ENCODE measurements around the gene DHRS4. TPM values are rescaled to one million over a fixed set of nuclear protein-coding genes. Genes with fewer than 3 reads are reported as not detected.
A peak's percentile ranks its signal among the peaks of the same experiment; 100 is the strongest.
"Not testable (repeated sequence)": the region's sequence is repeated elsewhere in the genome, so short reads cannot be mapped to it uniquely, and the experiment has no call there.

The DHRS4 gene
- total RNA-seq, 2 donors from 2014 or later, result 12.3 to 19.0 TPM

DNA sequence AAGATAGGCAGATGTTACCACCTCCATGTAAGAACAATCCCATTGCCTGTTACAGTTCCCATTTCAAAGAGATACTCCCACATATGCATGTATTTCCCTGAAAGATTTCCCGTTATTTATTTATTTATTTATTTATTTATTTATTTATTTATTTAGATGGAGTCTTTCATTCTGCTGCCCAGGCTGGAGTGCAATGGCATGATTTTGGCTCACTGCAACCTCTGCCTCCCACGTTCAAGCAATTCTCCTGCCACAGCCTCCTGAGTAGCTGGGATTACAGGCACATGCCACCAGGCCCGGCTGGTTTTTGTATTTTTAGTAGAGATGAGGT lies 2.5 kb upstream of the DHRS4 start:
- not testable (repeated sequence) for H3K9me3 Mint-ChIP-seq; H3K27me3 Mint-ChIP-seq; H3K4me3 Mint-ChIP-seq; H3K27ac Mint-ChIP-seq; H3K36me3 Mint-ChIP-seq; ATAC-seq; DNase-seq (ENCODE audit: low spot score)
- peaks cover 17 to 24% of the 10 kb centered on the region in 2 donors for H3K4me1 Mint-ChIP-seq (ENCODE audit: low read depth in 2 of 2)

DNA sequence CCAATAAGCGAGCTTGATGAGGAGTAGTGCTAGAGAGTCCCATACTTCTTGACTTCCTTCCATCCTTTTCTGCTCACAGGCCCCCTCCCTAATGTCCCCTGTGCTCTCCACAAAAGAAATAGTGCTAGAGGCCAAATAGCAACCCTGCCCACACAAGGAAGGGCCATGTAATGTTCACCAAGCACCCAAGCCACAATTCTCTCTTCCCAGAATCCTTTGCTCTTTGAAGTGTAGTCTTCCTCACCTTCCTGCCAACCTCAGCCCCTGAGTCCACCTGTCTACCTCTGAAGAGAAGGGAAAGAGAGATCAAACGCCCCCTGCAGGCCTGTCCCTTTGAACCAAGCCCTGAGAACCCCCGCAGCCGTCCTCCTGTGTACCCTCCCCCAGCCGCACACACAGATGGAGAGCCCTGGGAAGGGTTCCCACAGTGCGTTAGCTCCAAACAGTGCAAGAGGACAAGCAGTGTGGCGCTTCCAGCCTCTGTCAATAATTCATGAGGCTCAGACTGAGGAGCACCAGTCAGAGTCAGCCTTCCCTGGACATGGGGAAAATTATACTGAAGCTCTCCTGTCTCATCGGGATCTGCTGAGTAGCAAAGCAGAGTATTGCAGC lies 1.9 kb upstream of the DHRS4 start:
- no peaks in the 10 kb centered on the region for H3K36me3 Mint-ChIP-seq
- H3K27ac Mint-ChIP-seq, result no peak overlapping the region
- H3K4me1 Mint-ChIP-seq (ENCODE audit: low read depth in 2 of 2), result peaks cover 17 to 24% of the 10 kb centered on the region in 2 donors
- H3K9me3 Mint-ChIP-seq, result no peaks in the 10 kb centered on the region
- no peak overlapping the region for H3K4me3 Mint-ChIP-seq
- no peak for ATAC-seq
- no peaks in the 10 kb centered on the region for H3K27me3 Mint-ChIP-seq
- DNase-seq (ENCODE audit: low spot score), result no peak

DNA sequence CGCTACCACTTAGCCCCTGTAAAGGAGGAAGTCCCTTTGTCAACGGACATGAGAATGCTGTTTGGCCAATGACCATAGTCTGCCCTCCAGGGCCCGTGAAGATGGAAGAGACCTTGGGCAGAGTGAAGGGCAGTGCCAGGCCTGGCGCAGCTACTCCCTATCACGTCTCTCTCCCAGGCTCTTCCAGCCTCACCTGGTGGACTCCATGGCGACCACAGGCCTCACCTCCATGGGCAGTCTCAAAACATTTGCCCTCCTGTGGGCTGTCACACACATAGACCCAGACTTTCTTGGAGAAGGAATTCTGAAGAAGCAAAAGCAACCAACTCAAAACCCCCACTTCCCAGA lies 480 bp upstream of the DHRS4 start:
- H3K9me3 Mint-ChIP-seq; ATAC-seq; H3K36me3 Mint-ChIP-seq; H3K27me3 Mint-ChIP-seq; DNase-seq (ENCODE audit: low spot score): not testable (repeated sequence)
- peak overlapping the region; percentile 91 for H3K4me3 Mint-ChIP-seq
- peaks cover 13 to 24% of the 10 kb centered on the region in 2 donors for H3K4me1 Mint-ChIP-seq (ENCODE audit: low read depth in 2 of 2)
- peak overlapping the region; percentile 63 to 97 for H3K27ac Mint-ChIP-seq

DNA sequence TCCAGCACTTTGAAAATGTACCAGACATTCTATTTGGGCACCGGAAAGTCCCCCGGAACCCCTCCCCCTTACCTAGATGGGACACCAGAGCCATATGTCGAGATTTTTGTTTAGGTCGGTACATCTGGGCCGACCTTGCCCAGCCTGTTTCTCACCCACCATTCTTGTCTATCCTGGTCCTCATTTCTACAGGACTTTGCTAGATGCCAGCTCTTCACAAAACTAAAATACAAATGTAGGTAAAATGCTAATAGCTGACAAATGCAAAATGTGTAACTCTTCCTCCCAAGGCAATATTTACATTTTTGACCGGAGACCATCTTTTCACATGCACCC lies 677 bp downstream of the DHRS4 start:
- not testable (repeated sequence) for DNase-seq (ENCODE audit: low spot score); H3K9me3 Mint-ChIP-seq; H3K27me3 Mint-ChIP-seq; H3K36me3 Mint-ChIP-seq
- ATAC-seq, result peak in 1 of 2 donors; percentile 3
- Mint-ChIP-seq H3K4me3 (peak overlapping the region; percentile 91), H3K27ac (peak overlapping the region; percentile 63 to 97), H3K4me1 (ENCODE audit: low read depth in 2 of 2) (peaks cover 13 to 24% of the 10 kb centered on the region in 2 donors)

DNA sequence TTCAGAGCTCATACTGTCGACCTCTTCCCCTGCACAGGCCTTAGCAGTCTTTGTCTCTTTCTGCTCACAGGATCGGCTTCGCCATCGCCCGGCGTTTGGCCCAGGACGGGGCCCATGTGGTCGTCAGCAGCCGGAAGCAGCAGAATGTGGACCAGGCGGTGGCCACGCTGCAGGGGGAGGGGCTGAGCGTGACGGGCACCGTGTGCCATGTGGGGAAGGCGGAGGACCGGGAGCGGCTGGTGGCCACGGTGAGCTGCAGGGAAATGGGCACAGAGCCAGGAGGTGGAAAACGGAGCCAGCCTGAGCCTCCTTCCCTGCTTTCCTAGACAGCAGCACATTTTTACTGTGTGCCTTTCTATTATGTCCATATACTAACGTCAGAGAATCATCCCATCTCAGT lies 1.4 kb downstream of the DHRS4 start:
- Mint-ChIP-seq H3K4me3 (peak overlapping the region; percentile 91), H3K4me1 (ENCODE audit: low read depth in 2 of 2) (peaks cover 13 to 24% of the 10 kb centered on the region in 2 donors)
- not testable (repeated sequence) for H3K27me3 Mint-ChIP-seq; H3K27ac Mint-ChIP-seq; ATAC-seq; DNase-seq (ENCODE audit: low spot score); H3K36me3 Mint-ChIP-seq; H3K9me3 Mint-ChIP-seq

DNA sequence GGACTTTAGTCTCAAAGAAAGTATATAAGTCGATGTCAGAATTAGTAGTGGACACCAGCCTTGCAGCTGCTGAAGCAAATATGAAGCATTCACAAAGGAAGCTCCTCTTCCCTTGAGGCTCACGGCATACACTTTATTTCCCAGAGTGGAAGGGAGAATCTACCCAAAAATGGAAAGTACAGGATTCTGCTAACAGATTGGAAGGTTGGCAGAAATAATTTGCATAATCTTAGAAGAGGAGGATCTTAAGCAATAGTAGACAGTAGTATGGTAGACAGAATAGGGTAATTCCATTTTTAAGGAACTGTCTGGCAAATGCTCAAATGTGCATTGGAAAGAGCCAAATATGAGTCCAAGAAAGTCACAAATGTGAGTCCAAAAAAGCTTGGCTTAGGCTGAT lies 2.2 kb downstream of the DHRS4 start:
- not testable (repeated sequence) for H3K27ac Mint-ChIP-seq; H3K9me3 Mint-ChIP-seq; H3K27me3 Mint-ChIP-seq; H3K4me3 Mint-ChIP-seq; H3K36me3 Mint-ChIP-seq; ATAC-seq; DNase-seq (ENCODE audit: low spot score)
- peaks cover 13 to 24% of the 10 kb centered on the region in 2 donors for H3K4me1 Mint-ChIP-seq (ENCODE audit: low read depth in 2 of 2)

DNA sequence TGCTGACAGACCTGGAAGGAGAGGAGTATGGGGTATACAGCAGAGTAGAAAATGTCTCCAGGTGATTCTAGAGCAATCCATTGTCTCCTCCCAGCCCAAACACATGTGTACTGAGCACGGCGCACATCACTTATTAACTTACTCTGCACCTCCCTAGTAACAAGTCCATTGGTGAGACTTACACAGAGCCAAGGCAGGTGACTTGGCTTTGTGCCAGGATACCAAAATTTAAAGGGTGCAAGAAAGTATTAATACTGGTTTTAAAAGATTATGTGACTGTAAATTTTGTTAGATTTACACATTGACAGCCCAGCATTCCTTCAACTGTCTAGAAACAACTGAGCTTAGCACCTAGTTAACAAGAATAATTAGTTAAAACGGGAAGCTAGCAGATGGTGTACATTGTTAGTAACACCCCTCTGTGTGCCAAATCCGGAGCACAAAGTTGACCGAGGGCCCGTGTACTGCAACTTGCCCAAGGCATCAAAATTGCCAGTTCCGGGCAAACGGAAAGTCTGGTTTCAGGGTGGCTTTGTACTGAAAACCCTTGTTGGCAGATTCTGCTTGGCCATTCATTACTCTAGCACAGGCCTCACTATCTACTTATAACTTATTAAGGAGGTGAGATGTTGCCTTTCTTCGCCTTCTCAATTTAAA lies 4.5 kb downstream of the DHRS4 start:
- not testable (repeated sequence) for H3K4me3 Mint-ChIP-seq; H3K9me3 Mint-ChIP-seq; ATAC-seq; DNase-seq (ENCODE audit: low spot score); H3K36me3 Mint-ChIP-seq; H3K27ac Mint-ChIP-seq; H3K27me3 Mint-ChIP-seq
- peaks cover 11 to 15% of the 10 kb centered on the region in 2 donors for H3K4me1 Mint-ChIP-seq (ENCODE audit: low read depth in 2 of 2)

DNA sequence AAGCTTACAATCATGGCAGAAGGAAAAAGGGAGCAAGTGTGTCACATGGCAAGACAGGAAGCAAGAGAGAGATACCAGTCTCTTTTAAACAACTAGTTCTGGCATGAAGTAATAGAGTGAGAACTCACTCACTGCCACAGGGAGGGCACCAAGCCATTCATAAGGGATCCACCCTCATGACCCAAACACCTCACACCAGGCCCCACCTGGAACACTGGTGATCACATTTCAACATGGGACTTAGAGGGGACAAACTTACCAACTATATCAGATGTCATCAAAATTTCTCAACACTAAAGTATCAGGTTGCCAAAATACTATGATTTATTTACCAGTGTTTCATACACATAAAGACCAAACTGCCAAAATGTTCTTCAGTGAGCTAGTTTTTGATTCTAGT lies 7.3 kb downstream of the DHRS4 start:
- not testable (repeated sequence) for ATAC-seq; H3K27me3 Mint-ChIP-seq; H3K9me3 Mint-ChIP-seq; H3K36me3 Mint-ChIP-seq; H3K4me3 Mint-ChIP-seq; DNase-seq (ENCODE audit: low spot score); H3K27ac Mint-ChIP-seq; H3K4me1 Mint-ChIP-seq (ENCODE audit: low read depth in 2 of 2)

DNA sequence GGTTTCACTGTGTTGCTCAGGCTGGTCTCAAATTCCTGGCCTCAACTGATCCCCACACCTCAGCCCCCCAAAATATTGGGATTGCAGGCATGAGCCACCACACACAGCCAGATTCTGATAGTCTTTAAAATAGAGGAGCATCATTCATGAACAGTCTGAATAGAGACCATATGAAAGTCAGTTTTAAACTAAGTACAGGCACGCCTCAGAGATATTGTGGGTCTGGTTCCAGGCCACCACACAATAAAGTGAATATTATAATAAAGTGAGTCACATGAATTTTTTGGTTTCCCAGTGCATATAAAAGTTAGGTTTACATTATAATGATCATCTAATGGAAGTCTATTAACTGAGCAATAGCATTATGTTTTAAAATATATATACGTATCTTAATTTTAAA lies 8.1 kb downstream of the DHRS4 start:
- H3K36me3 Mint-ChIP-seq; H3K4me3 Mint-ChIP-seq; DNase-seq (ENCODE audit: low spot score); ATAC-seq; H3K27me3 Mint-ChIP-seq; H3K4me1 Mint-ChIP-seq (ENCODE audit: low read depth in 2 of 2); H3K27ac Mint-ChIP-seq; H3K9me3 Mint-ChIP-seq: not testable (repeated sequence)

DNA sequence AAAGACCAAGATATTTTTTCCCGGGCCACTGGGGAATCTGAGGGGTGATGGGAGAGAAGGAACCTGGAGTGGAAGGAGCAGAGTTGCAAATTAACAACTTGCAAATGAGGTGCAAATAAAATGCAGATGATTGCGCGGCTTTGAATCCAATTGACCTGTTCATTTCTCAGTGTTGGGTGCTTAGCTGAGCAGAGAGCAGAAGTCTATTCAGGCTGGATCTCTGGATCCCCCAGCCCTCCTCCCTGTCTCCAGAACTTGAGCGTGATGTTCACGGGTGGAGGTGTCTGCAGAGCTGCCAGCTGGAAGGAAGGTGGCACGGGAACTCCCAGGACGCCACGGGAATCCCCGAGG lies 15.5 kb downstream of the DHRS4 start:
- DNase-seq (ENCODE audit: low spot score); H3K9me3 Mint-ChIP-seq; ATAC-seq; H3K4me3 Mint-ChIP-seq; H3K27me3 Mint-ChIP-seq; H3K4me1 Mint-ChIP-seq (ENCODE audit: low read depth in 2 of 2); H3K27ac Mint-ChIP-seq; H3K36me3 Mint-ChIP-seq: not testable (repeated sequence)

DNA sequence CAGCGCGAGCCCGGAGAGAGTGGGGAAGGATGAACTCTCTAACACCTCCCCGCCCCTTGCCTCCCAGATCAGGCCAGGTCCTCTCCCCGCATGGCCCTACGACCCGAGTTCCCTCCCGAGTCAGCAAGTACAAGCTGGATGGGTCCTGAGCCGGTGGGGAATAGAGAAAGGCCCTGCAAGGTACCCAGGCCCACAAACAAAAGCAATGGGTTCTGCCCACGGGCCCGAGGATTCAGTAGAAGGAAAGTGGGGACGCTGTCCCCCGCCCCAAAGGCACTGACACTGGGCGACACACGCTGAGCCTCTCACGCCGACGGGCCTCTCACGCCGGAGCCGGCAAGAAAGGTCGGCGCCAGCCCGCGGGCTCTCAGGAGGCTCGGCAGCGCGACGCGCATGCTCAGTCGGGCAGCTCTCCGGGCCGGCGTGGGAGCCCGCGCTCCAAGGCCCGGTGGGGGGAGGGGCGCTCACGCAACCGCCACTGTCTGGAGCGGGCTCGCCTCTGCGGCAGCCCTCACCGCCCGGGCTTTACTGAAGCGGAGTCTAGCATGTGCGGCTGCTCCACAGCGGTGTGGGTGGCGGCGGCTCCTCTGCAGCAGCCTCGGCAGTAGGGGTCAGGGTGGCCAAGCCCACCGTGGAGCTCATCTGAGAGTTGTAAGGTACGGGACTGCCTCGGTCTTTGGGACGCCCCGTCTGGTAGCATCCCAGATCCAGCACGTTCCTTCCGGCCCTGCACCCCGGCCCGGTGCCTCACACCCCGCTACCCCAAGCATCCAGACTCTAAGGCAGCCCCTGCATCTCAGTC lies 16.1 kb downstream of the DHRS4 start:
- not testable (repeated sequence) for H3K4me3 Mint-ChIP-seq

DNA sequence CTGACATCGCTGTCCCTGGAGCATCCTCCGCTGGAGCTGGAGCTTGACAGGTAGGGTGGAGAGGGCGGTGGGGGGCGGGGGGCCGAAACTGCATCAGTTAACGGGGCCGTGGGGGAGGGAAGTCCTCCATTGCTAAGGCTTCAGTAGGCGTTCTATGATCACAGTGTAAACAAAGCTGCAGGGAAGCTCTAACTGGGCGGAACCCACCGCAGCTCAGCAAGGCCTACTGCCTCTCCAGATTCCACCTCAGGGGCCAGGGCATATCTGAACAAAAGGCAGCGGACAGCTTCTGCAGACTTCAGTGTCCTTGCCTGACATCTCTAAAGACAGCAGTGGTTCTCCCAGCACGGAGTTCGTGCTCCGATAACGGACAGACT lies 16.7 kb downstream of the DHRS4 start:
- H3K27me3 Mint-ChIP-seq; H3K4me1 Mint-ChIP-seq (ENCODE audit: low read depth in 2 of 2); DNase-seq (ENCODE audit: low spot score); H3K4me3 Mint-ChIP-seq; H3K27ac Mint-ChIP-seq; H3K36me3 Mint-ChIP-seq; H3K9me3 Mint-ChIP-seq: not testable (repeated sequence)
- peak in 1 of 2 donors; percentile 3 for ATAC-seq

More for the DNA sequence above, 16.1 kb downstream of the DHRS4 start:
- not testable (repeated sequence) for H3K27ac Mint-ChIP-seq; H3K36me3 Mint-ChIP-seq; H3K27me3 Mint-ChIP-seq; H3K4me1 Mint-ChIP-seq (ENCODE audit: low read depth in 2 of 2); H3K9me3 Mint-ChIP-seq
- peak; percentile 73 for DNase-seq (ENCODE audit: low spot score)
- ATAC-seq, result peak; percentile 95 to 97

DNA sequence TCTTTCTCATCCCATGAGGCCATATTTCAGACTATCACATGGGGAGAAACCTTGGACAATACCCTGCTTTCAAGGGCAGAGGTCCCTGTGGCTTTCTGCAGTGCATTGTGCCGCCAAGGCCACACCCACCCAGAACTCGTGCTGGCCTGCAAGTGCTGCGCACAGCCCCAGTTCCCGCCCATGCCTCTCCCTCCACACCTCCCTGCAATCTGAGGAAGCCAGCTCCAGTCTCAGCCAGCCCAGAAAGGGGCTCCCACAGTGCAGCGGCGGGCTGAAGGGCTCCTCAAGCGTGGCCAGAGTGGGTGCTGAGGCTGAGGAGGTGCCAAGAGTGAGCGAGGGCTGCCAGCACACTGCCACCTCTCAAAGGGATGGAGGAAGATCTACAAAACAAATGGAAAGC lies 19.6 kb downstream of the DHRS4 start:
- H3K36me3 Mint-ChIP-seq; H3K27me3 Mint-ChIP-seq; H3K27ac Mint-ChIP-seq; H3K4me3 Mint-ChIP-seq; DNase-seq (ENCODE audit: low spot score); ATAC-seq; H3K4me1 Mint-ChIP-seq (ENCODE audit: low read depth in 2 of 2); H3K9me3 Mint-ChIP-seq: not testable (repeated sequence)

DNA sequence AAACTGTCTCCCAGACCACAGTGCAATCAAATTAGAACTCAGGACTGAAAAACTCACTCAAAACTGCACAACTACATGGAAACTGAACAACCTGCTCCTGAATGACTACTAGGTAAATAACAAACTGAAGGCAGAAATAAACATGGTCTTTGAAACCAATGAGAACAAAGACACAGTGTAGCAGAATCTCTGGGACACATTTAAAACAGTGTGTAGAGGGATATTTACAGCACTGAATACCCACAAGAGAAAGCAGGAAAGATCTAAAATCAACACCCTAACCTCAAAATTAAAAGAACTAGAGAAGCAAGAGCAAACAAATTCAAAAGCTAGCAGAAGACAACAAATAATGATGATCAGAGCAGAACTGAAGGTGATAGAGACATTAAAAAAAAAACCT lies 20.5 kb downstream of the DHRS4 start:
- DNase-seq (ENCODE audit: low spot score); ATAC-seq; H3K27me3 Mint-ChIP-seq; H3K27ac Mint-ChIP-seq; H3K36me3 Mint-ChIP-seq; H3K9me3 Mint-ChIP-seq; H3K4me1 Mint-ChIP-seq (ENCODE audit: low read depth in 2 of 2); H3K4me3 Mint-ChIP-seq: not testable (repeated sequence)
